Measurements from ENCODE around the gene ZNF649.

The ZNF649 gene

GRCh38 chr19:51887522-51888498, 17.0 kb downstream of the ZNF649 start, which contains the start of gene ZNF577:
TSS of gene ZNF577 (minus strand) at chr19:51887951. CDS start at chr19:51880382, 7,569 bp downstream.
- peak within 1 kb of the TSS; percentile 88 for H3K4me3 ChIP-seq (ENCODE audit: low read depth, low read length)
- peaks cover 65% of the 10 kb centered on the region for H3K36me3 ChIP-seq (ENCODE audit: control insufficient read depth, insufficient read depth, low read length)
- peaks cover 8% of the 10 kb centered on the region; the same call in 1 of the 2 replicates for H3K4me1 ChIP-seq (ENCODE audit: control insufficient read depth, insufficient read depth, low read length)
- H3K27me3 ChIP-seq (ENCODE audit: control insufficient read depth, insufficient read depth, low read length), result no peaks in the 10 kb centered on the region
- peak within 1 kb of the TSS; percentile 93 for H3K9ac ChIP-seq (ENCODE audit: low read depth, low read length)
- H3K9me3 ChIP-seq (ENCODE audit: control insufficient read depth, insufficient read depth, low read length), result peaks cover 57% of the 10 kb centered on the region
- H3K27ac ChIP-seq (ENCODE audit: low read depth, low read length), result peak within 1 kb of the TSS; percentile 98

DNA sequence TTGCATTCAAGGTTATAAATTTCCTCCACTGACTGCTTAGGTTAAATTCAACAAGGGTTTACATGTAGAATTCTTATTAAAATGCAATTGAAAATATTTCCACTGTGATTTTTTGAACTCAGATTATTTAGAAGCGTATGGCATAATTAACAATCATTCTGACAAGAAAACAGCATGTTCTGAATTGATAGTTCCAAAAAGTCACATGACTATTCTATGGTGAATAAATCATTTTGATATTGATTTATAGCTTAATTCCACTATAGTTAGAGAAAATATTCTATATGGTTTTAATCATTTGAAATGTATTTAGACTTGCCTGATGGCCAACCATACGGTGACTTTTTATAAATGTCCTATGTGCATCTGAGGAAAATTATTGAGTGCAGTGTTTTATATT, 20.1 kb downstream of the ZNF649 start:
- Histone ChIP-seq H3K9me3 (ENCODE audit: control insufficient read depth, insufficient read depth, low read length) (peaks cover 43% of the 10 kb centered on the region), H3K27me3 (ENCODE audit: control insufficient read depth, insufficient read depth, low read length) (no peaks in the 10 kb centered on the region)

GRCh38 chr19:51882518-51882917, 22.3 kb downstream of the ZNF649 start:
- Histone ChIP-seq H3K4me1 (ENCODE audit: control insufficient read depth, insufficient read depth, low read length) (no peaks in the 10 kb centered on the region), H3K36me3 (ENCODE audit: control insufficient read depth, insufficient read depth, low read length) (peaks cover 68% of the 10 kb centered on the region), H3K27ac (ENCODE audit: low read depth, low read length) (no peak overlapping the region), H3K4me3 (ENCODE audit: low read depth, low read length) (no peak overlapping the region), H3K27me3 (ENCODE audit: control insufficient read depth, insufficient read depth, low read length) (no peaks in the 10 kb centered on the region), H3K9ac (ENCODE audit: low read depth, low read length) (no peak overlapping the region), H3K9me3 (ENCODE audit: control insufficient read depth, insufficient read depth, low read length) (peaks cover 47% of the 10 kb centered on the region)

More for the DNA sequence above, 20.1 kb downstream of the ZNF649 start:
- no peak overlapping the region for H3K4me3 ChIP-seq (ENCODE audit: low read depth, low read length)
- no peak overlapping the region for H3K27ac ChIP-seq (ENCODE audit: low read depth, low read length)
- H3K36me3 ChIP-seq (ENCODE audit: control insufficient read depth, insufficient read depth, low read length), result peaks cover 62% of the 10 kb centered on the region
- H3K4me1 ChIP-seq (ENCODE audit: control insufficient read depth, insufficient read depth, low read length), result peaks cover 8% of the 10 kb centered on the region; the same call in 1 of the 2 replicates
- H3K9ac ChIP-seq (ENCODE audit: low read depth, low read length), result no peak overlapping the region

DNA sequence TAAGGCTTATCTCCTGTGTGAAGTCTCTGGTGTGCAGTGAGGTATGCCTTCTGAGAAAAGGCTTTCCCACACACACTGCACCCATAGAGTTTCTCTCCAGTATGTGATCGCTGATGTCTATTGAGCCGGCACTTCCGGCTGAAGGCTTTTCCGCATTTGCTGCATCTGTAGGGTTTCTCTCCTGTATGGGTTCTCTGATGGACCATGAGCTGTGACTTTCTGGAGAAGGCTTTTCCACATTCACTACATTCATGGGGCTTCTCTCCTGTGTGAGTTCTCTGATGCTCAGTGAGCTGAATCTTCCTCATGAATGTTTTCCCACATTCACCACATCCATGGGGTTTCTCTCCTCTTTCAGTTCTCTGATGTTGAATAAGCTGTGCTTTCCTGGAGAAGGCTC, 31.7 kb downstream of the ZNF649 start:
- Histone ChIP-seq H3K36me3 (ENCODE audit: control insufficient read depth, insufficient read depth, low read length) (peaks cover 92% of the 10 kb centered on the region), H3K9me3 (ENCODE audit: control insufficient read depth, insufficient read depth, low read length) (peaks cover 99% of the 10 kb centered on the region), H3K4me3 (ENCODE audit: low read depth, low read length) (peak overlapping the region; percentile 11; the same call in 1 of the 2 replicates)

GRCh38 chr19:51861870-51862622, 42.8 kb downstream of the ZNF649 start:
- H3K27ac ChIP-seq (ENCODE audit: low read depth, low read length), result no peak overlapping the region
- H3K9ac ChIP-seq (ENCODE audit: low read depth, low read length), result no peak overlapping the region
- H3K27me3 ChIP-seq (ENCODE audit: control insufficient read depth, insufficient read depth, low read length), result no peaks in the 10 kb centered on the region
- H3K4me1 ChIP-seq (ENCODE audit: control insufficient read depth, insufficient read depth, low read length), result no peaks in the 10 kb centered on the region
- H3K9me3 ChIP-seq (ENCODE audit: control insufficient read depth, insufficient read depth, low read length), result peaks cover 95% of the 10 kb centered on the region
- H3K36me3 ChIP-seq (ENCODE audit: control insufficient read depth, insufficient read depth, low read length), result peaks cover 70% of the 10 kb centered on the region
- peak overlapping the region; percentile 22; the same call in 1 of the 2 replicates for H3K4me3 ChIP-seq (ENCODE audit: low read depth, low read length)

More for the DNA sequence above, 31.7 kb downstream of the ZNF649 start:
- Histone ChIP-seq H3K9ac (ENCODE audit: low read depth, low read length) (no peak overlapping the region), H3K27me3 (ENCODE audit: control insufficient read depth, insufficient read depth, low read length) (no peaks in the 10 kb centered on the region), H3K4me1 (ENCODE audit: control insufficient read depth, insufficient read depth, low read length) (no peaks in the 10 kb centered on the region), H3K27ac (ENCODE audit: low read depth, low read length) (no peak overlapping the region)
